Stimulated activated CD4-positive, alpha-beta T cell treated with anti-CD3 and anti-CD28 coated beads, Interleukin-15, amount 100 ng/mL, for 48 hours (primary cell): ENCODE measurements around the gene DAAM1.

Experiments used
- DNase-seq, 2 donors: peaks; one replicate each; pipeline ENCODE4 v3.0.0-alpha.2; 2020; ENCODE audit warnings: low read depth in 2 of 2

The DAAM1 gene

DNA sequence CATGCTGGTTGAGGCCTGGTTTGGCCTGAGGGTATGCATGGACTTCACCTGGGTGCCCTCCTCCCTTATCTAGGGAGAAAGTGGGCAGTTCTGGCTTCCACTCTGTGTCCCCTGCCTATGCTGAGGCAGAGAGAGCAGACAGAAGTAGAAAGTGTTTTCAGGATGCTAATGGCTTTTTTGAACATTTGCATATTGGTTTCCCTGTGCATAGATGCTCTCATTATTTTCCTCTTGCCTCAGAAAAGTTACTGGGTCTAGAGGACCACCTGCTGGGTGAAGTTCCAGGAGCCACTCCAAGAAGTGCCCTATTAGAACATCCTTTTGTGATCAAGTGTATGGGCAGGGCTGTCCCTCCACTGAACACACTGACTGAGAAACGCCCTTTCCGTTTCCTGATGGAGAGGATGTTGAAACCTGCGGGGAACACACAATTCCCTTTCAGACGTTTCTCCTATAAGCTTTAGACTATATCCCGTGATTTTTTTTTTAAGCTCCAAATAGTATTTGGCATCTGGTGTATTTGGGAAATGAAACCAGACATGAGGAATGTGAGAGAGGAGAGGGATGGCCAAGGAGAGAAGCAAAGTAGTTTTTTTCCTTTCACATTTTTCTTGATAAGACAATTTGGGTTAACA is 66.6 kb downstream of the DAAM1 start:
- no peak for DNase-seq

DNA sequence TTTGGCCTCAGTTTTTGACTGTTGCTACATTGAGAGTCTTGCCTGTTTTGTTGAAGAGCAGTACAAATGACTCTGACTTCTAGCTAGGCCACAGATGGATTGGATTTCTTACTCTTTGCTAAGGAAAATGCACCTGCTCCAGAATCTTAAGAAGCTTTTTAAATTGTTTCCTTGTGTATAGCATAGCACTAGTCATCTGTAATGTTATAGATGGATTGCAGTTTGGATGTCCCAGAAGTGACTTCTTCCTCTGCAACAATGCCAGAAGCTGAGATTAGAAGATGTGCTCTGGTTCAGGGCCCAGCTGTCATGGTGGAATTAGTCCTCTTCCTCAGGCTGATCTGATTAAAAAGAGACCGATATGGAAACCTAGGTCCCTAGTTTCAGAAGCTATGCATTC is 67.9 kb downstream of the DAAM1 start:
- DNase-seq: no peak

DNA sequence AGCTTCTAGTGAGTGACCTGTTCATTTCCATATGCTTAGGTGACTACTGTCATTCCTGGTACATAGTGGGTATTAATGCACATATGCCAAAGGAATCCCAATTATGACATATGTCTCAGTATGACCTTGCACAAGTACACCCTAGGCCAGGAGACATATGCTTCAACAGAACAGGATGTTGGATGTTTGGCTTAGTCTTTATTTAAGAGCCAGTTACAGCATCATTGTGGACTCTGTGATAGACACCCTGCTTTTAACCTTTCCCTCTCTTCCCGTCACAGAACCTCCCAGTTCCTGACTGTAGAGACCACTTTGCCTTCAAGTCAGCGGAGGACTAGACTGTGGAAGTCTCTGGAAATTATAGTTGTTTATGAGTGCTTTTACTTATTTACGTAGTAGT is 72.9 kb downstream of the DAAM1 start:
- DNase-seq: no peak

DNA sequence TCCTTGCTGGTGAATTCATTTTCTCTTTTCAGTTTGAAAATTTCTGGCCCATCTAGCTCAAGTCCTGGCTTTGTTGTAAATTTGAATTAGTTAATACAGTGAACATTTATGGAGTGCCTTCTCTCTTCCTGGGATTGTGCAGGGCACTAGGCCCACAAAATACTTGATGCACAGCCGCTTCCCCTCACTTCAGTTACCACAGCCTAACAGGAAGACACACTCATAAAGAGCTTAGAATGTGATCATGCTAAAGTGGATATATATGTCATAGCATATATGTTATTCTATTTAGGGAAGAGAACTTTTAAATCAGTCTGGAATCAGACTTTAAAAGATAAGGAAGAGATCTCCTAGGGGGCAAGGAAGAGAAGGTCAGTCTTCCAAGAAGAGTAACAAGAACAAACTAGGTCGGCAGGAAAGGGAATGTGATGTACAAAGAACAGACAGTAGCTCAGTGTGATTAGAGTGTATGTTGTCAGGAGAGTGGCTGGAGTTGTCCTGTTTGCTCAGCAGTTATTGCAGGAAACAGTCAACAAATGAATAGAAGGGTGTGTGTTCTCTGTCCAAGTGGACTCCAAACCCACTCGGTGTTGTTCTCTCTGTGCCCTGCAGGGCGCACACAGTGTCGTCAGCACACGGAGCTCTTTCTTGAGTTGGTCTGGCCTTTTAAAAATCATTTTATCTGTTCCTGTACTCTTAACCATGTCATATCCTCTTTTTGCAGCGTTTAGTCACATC is 74.4 kb downstream of the DAAM1 start:
- DNase-seq: no peak

DNA sequence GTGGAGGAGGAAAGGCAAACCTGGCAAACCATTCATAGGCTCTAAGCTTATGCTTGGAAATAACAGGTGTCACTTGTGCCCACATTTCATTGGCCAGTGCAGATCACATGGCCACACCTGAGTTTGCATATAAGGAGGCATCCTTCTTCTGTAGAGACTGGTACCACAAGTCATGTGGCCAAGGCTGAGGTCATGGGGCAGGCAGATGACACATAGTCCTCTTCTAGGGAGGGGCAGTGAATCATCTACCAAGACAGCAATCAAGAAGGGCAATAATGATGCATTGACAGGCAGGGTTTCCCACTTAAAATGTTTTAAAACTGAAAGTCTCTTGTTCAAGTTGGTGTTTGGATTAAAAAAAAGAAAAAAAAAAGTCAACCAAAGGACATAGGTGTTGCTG is 77.3 kb downstream of the DAAM1 start:
- peak; percentile 33 to 35 for DNase-seq

DNA sequence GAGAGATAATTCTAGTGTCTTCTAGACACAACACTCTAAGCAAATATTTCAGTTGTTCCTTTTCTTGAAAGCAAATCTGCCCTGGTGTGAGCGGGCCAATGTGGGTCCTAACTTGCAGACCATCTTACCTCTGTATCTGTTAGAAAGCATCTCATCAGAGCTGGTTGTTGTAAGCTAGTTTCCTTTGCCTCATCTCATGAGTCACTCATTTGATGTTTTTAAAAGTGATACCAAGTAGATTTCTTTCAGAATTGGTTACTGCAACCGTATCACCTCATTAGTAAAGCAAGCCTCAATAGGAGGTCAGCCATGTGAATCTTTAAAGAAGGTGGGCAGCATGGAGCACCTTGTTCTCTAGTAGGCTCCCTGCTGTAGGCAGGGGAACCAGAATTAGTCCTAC is 78.6 kb downstream of the DAAM1 start:
- no peak for DNase-seq

DNA sequence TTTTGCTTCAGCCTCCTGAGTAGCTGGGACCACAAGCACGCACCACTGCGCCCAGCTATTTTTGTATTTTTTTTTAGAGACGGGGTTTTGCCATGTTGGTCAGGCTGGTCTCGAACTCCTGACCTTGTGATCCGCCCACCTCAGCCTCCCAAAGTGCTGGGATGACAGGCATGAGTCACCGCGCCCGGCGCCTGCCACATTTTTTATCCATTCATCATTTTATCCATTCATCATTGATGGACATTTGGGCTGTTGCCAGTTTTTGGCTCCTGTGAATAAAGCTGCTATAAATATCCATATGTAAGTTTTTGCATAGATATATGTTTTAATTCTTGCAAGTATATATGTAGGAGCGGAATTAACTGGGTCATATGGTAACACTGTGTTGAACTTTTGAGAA is 79.5 kb downstream of the DAAM1 start:
- DNase-seq: no peak

DNA sequence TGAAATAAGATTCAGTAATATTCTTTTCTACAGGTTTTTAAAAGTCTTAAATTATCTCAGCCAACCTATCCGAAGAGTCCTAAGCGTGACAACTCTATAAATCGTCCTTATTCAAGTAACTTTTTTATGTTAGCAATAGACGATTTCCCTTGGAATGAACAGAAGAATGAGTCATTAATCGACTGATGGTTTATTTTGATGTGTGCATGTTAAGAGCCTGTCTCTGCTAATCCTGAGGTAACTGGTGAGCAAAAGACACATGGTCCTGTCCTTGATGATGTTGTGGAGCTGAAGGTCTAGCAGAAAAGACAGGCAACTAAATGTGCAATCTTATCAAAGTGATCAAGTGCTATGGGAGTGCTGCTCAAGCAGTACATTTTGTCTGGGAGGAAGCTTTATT is 80.4 kb downstream of the DAAM1 start:
- DNase-seq: no peak

DNA sequence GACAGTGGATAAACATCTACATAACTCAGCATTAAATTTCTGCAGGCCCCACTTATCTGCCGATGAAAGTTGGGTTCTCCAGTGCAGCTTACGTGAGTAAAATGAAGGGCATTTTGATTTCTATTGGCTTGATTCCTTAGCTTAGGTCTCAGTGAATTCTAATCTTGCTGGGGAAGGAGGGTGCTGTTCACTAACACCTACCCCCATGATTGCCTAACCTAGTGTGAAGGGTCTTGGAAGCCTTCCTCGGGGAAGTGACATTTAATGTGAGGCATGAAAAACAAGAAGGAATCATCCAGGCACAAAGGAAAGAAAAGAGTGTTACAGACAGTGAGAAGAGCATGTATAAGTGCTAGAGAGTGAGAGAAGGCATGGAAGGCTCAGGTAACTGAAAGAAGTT is 81.0 kb downstream of the DAAM1 start:
- no peak for DNase-seq

DNA sequence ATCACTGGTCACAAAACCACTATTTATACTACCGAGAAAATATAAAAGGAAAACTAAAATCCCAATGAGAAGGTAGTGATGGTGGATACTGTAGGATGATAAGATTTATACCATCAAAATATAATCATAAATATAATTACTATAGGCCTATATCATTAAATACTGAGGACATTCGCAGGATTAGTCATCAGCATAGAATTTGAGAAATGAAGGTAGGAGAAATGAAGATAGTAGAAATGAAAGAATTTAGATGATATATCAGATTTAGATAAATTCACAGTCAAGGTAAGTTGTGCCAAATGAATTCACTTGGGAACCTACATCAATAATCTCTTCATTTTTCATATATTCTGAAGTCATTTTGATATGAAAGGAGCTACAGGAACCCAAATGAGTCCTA is 82.8 kb downstream of the DAAM1 start:
- DNase-seq: no peak

DNA sequence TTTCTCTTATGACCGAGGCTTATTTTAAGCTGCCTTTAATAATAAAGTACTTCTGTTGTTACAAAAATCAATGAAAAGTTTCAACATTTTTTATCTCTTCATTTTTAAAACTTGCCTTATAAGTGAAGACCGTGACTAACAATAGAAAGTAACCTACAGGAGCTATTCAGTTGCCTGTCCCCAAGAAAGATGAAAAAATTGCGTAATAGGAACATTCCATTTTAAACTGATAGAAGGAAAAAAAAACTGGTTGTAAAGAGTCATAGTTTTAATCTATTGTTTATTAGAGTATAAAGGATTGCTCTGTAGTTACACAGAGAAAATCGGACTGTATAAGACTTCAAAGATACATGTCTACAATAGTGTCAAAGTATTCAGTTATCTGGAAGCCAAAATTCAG is 83.3 kb downstream of the DAAM1 start:
- DNase-seq: no peak

DNA sequence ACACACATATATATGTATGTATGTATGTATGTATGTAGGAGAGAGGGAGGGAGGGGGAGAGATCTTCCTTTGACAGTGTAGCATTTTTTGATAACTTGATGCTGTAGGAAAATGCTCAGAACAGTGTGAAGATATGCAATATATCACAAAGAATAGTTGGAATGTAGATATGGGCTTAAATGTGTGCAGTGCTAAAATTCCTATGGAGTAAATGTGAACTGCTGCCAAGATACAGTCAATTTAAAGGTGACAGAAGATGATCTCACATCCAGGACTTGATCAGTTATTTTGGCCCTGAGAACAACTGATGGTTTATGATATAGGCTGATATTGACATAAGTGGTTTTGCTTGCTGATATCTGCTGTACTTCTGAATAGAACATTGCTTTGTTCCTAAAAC is 84.2 kb downstream of the DAAM1 start:
- DNase-seq: no peak

DNA sequence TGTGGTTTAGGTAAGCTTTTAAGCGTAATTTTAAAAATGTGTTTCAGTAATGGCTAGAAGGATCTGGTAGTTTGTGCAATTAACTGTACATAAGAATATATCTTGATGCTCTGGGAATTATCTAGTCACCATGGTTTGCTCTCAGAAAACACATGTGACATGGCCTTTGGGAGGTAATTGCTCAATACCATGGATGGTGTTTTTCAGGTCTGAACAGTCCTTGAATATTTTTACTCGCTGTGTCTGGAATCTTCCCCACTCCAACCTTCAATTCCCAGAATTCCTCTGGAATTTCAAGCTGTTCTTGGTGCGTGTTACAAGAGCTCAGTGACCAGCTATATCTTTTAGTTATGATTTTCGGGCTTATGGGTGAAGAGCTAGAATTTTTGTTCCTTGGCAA is 85.3 kb downstream of the DAAM1 start:
- no peak for DNase-seq

DNA sequence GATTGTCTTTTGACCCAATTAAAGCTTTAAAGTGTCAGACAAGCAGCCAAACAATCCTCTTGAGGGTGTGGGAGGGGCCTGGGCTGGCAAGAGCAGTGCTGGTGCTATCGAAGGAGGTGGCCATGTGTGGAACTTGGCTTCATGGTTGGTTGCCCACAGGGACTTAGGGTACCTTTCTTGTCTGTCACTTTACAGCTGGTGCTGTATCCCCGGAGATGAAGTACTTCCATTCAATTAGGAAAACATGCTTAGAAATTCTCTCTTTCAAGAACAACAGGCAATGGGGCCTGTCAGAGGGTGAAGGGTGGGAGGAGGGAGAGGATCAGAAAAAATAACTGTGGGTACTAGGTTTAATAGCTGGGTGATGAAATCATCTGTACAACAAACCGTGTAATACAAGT is 86.5 kb downstream of the DAAM1 start:
- no peak for DNase-seq

DNA sequence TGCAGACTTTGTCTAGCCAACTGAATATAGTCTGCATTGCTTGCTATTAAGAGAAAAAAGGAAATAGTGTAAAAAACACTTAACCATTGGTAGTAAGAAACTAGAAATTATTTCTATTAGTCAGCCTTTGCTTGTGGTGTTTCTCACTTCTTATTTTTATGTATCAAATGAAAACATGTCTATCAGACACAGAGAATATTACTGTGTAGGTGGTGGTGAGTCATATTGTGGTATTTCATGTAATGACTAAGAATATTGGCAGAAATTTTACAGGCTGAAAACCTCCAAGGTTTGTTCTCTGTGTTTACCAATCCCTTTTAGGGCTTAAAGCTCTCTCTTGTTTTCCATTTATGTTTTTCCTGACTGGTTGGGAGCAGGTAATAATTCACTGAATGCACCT is 87.2 kb downstream of the DAAM1 start:
- DNase-seq: no peak

DNA sequence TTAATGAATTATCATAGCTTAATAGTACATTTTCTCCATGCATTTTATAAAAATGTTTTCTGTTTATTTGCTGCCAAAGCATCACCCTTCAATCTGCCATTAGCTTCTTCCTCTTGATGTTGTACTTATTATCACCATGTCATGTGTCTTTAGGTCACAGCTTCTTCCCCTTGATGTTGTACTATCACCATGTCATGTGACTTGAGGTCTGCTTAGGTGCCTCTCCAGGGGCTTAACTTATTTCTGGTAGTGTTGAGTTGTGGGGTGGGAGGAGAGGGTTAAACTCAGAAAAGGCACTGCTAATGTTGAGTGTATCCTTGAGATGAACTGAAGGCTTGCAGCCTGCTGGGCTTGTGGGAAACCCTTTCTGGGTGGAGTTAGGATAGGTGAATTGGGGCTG is 87.8 kb downstream of the DAAM1 start:
- DNase-seq: no peak

DNA sequence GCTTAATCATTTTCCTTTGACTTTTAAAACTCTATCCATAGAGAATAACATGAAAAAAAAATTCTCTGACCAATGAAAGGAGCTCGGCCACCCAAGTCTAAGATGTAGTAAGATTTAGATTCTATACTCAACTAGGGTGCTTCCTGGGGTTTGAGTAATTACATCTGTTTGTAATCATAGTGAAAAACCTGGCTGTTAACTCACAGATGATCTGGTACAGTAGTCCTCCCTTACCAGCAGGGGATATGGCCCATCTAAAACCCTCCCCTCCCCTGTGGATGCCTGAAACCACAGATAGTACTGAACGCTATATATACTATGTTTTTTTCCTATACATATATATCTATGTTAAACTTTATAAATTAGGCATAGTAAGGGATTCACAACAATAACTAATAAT is 89.2 kb downstream of the DAAM1 start:
- DNase-seq: no peak

DNA sequence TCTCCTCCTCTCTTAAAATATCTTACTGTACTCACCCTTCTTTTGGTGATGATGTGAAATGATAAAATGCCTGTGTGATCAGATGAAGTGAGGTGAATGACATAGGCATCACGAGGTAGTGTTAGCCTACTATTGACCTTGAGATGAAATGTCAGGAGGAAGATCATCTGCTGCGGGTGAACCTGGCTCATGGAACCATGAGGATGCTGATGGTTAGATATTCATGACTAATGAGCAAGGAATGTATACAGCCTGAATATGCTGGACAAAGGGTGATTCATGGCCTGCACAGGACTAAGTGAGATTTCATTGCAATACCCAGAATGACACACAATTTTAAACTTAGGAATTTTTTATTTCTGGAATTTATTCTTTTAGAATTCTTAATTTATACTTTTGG is 89.6 kb downstream of the DAAM1 start:
- DNase-seq: no peak

DNA sequence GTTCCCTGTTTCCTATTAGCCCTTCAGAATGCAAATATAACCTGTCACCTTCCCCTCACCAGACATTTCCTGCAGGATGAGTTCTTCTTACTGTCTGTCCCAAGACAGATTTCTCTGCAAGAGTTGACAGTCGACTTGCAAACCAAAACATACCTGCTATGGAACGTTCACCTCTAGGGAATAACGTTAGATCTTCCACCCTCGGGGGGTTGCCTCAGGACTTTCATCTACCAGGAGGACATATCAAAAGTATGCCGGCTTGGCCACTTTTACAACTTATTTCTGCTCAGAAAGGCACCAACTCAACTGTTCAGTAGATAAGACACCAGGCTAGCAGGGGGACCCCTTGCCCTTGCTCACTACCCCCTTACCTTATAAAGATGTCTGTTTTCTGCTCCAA is 92.5 kb downstream of the DAAM1 start:
- DNase-seq: no peak

DNA sequence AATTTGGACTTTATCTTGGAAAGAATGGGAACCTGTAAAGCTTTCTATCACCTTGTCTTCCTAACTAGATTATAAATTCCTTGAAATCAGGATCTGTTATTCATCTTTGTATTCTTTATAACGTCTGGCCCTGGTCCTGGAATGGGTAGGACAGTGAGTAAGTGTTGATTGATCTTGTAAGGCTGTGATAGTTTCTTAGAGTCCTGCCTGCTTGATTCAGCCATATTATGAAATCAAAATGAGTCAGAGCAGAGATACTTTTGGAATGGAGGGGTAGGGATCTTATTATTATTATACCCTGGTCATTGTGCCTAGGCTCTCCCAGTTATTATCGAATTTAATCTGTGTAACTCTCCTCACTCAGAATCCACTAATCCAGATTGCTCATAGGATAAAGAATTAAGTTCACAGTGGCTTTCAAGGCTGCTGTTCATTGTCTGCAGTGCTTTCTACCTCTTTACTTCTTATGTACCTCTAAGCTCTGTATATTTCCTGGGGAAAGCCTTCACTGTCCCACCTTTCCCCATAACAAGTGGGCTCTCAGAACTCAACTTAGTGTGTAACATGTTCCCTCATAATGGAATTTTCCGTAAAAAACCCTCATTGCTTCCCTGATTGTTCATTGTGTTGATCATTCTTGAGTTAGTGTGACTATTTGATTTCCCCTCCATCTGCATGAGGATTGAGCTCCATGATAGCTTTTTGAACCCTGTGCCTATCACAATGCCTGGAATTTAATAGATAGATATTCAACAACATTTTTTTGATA is 93.3 kb downstream of the DAAM1 start:
- DNase-seq: no peak

DNA sequence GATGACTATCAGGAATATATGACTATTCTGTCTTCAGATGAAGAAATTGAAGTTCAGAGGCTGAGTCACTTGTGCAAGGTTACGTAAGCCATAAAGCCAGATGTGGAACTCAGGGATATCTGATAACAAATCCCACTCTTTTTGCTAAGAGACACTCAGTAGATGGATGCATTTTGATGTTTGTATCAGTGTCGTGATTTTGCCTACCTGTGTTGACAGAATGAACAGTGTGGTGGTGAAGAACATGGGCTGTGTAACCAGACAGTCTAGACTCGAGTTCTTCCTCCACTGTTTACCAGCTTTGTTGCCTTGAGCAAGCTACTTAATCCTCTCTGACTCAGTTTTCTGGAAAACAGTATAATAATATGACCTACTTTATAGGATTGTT is 93.9 kb downstream of the DAAM1 start:
- DNase-seq: no peak

DNA sequence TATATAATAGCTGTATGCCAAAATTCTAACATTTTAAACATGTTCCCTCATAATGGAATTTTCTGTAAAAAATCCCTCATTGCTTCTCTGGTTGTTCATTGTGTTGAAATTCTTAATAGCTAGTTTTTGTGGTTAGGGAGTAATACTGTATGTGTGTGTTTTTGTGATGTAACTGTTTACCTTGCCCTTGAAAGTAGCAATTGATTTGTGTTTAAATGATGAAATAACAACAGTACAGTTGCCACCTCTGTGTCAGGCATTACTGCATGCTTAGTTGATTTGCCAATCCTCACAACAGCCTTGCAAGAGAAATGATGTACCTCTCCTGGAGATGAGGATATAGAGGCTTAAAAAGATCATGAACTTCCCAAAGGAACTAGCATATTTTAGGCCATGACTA is 94.9 kb downstream of the DAAM1 start:
- DNase-seq: no peak

DNA sequence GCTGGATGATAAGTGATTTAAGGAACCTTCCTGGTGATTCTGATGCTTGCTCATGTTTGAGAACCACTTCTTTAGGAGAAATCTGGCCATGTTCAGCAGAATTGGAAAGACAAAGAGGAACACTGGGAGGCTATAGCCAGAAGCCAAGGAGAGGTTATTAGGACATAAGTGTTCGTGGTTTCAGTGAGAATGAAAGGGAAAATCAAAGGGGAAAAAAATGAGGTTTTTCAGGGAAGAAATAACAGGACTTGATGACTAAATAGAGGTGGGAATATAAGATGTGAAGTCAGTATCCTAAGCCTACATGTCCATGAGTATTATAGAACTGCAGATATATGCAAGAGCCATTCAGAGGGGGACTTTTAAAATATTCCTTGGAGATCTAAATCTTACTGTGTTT is 95.6 kb downstream of the DAAM1 start:
- DNase-seq: no peak
